Stimulated activated CD4-positive, alpha-beta T cell treated with anti-CD3 and anti-CD28 coated beads, Interleukin-12 subunit alpha, Interleukin-12 subunit beta, amount 100 ng/mL, for 48 hours (primary cell): ENCODE measurements around the gene OR13C8.

ENCODE experiments used
- DNase-seq, 3 donors: peaks; one replicate each; pipeline ENCODE4 v3.0.0-alpha.2; 2020; ENCODE audit warnings: low read depth in 2 of 3, low spot score in 1 of 3

The OR13C8 gene

DNA sequence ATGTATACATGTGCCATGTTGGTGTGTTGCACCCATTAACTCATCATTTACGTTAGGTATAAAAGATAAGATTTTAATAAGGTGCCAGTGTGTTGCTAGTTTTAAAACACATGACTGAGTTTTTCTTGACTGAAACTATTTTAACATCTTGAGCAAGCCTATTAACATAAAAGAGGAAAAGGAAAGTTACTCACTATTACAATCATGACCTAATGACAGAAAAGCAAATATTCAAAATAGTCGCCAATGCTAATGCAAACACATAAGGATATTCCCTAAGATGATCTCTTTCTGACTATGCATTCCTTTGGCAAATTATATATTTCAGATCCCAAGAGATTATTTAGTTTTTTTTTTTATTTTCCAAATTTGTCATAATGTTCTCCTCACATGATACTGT, 42.2 kb downstream of the OR13C8 start:
- no peak for DNase-seq

DNA sequence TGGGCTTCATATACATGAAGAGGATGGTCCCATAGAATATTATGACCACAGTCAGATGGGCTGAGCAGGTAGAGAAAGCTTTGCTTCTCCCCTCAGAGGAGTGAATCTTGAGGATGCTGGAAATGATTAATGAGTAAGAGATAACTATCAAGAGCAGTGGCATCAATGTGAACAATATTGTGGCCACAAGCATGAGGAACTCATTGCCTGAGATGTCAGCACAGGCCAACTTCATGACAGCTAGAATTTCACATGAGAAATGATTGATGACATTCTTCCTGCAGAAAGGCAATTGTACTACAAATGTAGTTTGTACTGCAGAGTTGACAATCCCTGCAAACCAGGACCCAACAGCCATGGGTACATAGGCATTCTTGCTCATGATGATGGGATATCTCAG, 48.5 kb downstream of the OR13C8 start:
- DNase-seq, result no peak

DNA sequence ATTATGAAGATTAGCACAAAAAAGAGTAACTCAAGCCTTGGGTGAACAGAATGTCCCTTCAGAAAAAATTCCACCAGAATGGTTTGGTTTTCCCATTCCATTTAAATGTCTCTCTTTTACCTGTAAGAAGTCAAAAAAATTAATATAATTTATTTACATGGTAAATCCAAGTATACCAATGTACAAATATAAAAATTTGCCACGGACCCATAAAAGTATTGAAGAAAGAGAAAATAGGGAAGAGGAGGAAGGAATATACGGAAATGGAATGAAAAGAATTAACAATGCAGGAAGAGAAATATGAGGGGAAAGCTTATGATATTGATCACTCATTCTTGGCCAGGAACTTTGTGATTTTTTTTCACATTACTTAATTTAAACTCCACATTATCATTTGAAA, 49.1 kb downstream of the OR13C8 start, which contains the start of gene OR13C9:
OR13C9 (minus strand) TSS at position 101 of the 400 bp plus-strand sequence; CDS start at position 101, 0 bp downstream.
- no peak for DNase-seq
